NB4 (cell line): Measurements from ENCODE around the gene MTCH1.

Experiments used
- CTCF ChIP-seq: IDR thresholded peaks from one replicate; pipeline ENCODE4 v1.5.1; 2012; ENCODE audit warnings: low read depth, low read length
- MYC ChIP-seq: IDR thresholded peaks from 2 replicates; pipeline ENCODE4 v1.6.1; 2011; ENCODE audit warnings: low read depth, low read length
- POLR2A ChIP-seq: IDR thresholded peaks from 2 replicates; pipeline ENCODE4 v1.6.1; 2011; ENCODE audit warnings: mild to moderate bottlenecking; ENCODE audit not compliant: insufficient read length; ENCODE audit errors: extremely low read depth

DNA sequence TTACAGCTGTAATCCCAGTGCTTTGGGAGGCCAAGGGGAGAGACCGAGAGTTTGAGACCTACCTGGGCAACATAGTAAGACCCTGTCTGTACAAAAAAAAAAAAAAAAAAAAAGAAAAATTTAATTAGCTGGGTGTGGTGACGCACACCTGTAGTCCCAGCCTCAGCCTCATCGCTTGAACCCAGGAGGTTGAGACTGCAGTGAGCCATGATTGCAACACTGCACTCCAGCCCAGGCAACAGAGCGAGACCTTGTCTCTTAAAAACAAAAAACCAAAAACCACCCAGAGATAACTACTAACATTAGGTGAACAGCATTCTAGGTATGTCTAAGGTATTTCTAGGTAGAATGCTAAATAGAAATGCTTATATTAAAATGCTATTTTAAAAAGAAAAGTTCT is 52.5 kb downstream of the MTCH1 start:
- TF ChIP-seq MYC = no peak
- no peak for TF ChIP-seq POLR2A
- TF ChIP-seq CTCF = no peak
